WTC11 (cell line): ENCODE results near the gene GUCY1A2.

Source experiments
- CTCF ChIP-seq: fragments of 200-600 bp; IDR thresholded peaks from 2 replicates; pipeline ENCODE4 v1.8.0; 2022; ENCODE audit warnings: antibody characterized with exemption
- MXD4 ChIP-seq: fragments of 250-450 bp; sonication (Bioruptor Pico); IDR thresholded peaks from 2 replicates; pipeline ENCODE4 v1.8.0; 2021; ENCODE audit warnings: mild to moderate bottlenecking, moderate library complexity, borderline replicate concordance
- STAT6 ChIP-seq: sonication (generic); formaldehyde crosslinking; conservative IDR thresholded peaks from 2 replicates; pipeline ENCODE4 v1.8.1; 2023; ENCODE audit warnings: mild to moderate bottlenecking, low read depth, missing genetic modification reagents, moderate library complexity
- ZNF416 ChIP-seq: fragments of 250-450 bp; sonication (Bioruptor Pico); IDR thresholded peaks from 2 replicates; pipeline ENCODE4 v1.9.0; 2021; ENCODE audit warnings: mild to moderate bottlenecking, inconsistent platforms

GRCh38 chr11:106691807-106692365 lies 326.4 kb downstream of the GUCY1A2 start:
- no peak for TF ChIP-seq ZNF416 (CRISPR knock-in tag)
- TF ChIP-seq CTCF = no peak
- no peak for TF ChIP-seq STAT6 (CRISPR knock-in tag)
- TF ChIP-seq MXD4 (CRISPR knock-in tag) = no peak
